Stimulated activated CD4-positive, alpha-beta T cell treated with anti-CD3 and anti-CD28 coated beads, Interleukin-12 subunit alpha, Interleukin-12 subunit beta, amount 100 ng/mL, for 48 hours (primary cell): Measurements from ENCODE around the gene MYBPC3.
"Not testable (repeated sequence)": the region's sequence is repeated elsewhere in the genome, so short reads cannot be mapped to it uniquely, and the experiment has no call there.

ENCODE experiments used
- DNase-seq, 3 donors: peaks; one replicate each; pipeline ENCODE4 v3.0.0-alpha.2; 2020; ENCODE audit warnings: low read depth in 2 of 3, low spot score in 1 of 3

Gene MYBPC3

DNA sequence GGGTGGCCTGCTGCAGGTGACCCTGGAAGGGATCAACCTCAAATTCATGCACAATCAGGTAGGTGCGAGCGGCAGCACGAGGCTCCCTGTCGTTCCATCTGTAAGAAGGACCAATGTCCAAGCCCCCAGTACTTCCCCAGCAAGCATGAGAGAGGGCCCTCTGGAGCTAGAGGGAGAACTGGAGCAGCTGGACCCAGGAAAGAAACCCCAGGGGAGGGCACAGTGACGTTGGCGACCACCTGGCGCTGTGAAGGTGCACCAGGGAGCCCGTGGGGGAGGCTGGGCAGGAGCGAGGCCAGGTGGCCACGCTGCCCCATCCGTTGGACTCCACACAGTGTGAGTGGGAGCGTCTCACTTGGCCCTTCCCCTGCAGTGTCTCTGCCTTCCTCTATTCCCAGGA lies 28.0 kb downstream of the MYBPC3 start:
- no peak for DNase-seq

DNA sequence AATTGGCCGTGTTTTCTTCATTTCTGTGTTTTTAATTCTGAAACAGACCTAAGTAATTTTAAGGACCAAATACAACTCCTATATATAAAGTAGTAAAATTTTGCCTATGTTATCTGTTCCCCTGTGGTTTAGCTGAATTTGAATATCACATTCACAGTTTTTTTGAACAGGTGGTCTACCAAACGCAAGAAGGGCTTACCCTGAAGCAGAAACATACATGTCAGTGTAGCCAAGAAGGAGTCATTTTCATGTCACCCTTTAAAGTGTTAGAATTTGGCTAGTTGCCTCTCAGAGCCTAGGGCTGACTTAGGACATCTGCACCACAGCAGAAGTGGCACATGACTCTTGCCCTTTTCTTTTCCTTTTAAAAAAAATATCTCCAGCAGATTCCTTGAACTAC lies 34.3 kb downstream of the MYBPC3 start:
- DNase-seq = no peak

DNA sequence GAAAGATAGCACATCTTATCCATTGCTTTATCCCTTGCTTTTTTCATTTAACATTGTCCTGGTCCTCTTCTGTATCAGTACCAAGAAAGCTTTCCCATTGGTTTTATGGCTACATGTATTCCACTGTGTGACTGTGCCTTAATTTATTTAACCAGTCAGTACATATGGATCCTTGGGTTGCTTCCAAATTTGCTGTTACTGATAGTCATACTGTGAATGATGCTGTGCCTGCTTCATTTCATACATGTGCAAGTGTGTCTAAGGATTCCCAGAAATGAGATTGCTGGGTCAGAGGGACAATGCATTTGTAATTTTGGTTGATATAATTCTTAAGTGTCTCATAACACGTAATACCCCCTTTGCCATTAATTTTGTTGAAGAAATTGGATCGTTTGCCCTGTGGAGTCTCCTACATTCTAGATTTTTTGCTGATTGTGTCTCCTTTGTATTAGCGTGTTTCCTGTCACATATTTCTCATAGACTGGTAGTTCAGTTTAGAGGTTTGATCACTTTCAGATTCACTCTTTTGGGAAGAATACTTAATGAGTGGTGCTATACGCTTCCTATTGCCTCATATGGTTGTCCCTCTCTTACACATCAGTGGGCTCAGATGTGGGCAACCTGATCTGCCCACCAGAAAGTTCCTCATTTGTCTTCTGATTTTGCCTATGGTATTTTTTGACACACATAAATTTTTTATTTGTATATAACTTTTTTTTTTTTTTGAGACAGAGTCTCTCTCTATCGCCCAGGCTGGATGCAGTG lies 35.3 kb downstream of the MYBPC3 start:
- no peak for DNase-seq

DNA sequence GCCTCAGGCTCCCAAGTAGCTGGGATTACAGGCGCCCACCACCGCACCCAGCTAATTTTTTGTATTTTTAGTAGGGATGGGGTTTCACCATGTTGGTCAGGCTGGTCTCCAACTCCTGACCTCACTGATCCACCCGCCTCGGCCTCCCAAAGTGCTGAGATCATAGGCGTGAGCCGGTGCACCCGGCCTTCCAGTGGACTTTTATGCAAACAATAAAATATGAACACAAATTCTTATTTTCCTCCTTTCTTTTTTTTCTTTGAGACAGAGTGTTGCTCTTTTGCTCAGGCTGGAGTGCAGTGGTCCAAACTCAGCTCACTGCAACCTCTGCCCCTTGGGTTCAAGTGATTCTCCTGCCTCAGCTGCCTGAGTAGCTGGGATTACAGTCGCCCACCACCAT lies 36.0 kb downstream of the MYBPC3 start:
- not testable (repeated sequence) for DNase-seq

DNA sequence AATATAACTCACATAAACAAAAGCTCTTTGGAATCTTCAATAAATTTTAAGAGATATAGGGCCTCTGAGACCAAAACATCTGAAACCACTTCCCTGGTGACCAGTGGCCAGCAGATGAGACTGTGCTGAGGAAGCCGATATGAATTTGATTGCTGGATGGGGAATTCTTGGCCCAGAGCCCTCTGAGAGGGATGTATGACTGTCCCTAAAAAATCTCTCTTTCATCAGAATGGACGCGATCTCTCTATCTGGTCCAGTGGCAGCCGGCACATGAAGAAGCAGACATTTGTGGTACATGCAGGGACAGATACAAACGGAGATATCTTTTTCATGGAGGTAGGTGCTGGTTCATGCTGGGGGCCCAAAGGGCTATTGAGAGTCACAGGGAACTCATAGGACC lies 37.5 kb downstream of the MYBPC3 start:
- no peak for DNase-seq

DNA sequence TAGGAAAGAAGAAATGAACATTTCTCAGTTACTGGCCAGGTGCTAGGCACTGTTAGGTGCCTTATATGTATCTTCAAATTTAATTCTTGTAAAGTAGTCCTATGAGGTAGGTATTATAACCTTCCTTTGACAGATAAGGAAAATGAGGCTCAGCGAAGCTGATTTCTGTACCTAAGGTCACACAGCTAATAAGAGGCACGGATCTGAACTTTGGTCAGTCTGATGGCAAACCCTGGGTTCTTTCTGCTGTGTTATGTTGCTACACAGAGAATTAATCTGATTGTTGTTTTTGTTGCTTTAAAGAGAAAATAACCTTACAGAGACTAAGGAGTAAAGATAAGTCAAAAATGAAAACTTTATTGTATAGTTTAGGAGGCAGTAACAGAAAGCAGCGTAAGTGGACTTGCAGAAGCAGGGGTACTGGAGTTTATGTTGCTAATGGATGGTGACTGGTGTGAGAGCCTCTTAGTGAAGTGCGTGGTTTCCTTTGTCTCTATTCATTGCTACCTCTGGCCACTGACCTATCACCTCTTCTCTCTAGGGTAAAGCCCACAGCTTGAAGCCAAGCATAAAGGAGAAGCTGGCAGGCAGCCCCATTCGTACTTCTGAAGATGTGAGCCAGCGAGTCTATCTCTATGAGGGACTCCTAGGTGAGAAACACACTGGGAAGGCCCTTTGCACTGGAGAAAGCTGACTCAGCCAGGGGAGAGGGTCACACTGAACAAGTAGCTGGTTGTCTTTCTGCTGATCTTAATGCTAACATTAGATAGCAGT lies 44.3 kb downstream of the MYBPC3 start:
- no peak for DNase-seq

DNA sequence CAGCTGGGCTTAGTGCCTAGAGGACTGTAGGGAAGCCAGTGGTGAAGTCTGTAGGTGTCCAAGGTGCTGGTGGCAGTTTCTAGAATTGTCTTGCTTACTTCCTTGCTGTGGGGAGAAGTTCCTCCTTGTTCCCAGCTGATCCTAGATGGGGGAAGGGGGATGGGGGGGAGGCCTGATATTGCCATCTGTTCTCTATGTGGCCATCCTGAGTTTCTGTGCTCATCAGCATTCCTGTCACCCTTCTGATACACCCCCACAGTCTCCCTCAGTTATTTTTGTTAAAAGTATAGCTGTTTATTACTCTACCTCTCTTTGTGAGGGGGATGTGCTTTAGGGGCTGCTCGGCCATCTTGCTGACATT lies 46.0 kb downstream of the MYBPC3 start:
- no peak for DNase-seq

DNA sequence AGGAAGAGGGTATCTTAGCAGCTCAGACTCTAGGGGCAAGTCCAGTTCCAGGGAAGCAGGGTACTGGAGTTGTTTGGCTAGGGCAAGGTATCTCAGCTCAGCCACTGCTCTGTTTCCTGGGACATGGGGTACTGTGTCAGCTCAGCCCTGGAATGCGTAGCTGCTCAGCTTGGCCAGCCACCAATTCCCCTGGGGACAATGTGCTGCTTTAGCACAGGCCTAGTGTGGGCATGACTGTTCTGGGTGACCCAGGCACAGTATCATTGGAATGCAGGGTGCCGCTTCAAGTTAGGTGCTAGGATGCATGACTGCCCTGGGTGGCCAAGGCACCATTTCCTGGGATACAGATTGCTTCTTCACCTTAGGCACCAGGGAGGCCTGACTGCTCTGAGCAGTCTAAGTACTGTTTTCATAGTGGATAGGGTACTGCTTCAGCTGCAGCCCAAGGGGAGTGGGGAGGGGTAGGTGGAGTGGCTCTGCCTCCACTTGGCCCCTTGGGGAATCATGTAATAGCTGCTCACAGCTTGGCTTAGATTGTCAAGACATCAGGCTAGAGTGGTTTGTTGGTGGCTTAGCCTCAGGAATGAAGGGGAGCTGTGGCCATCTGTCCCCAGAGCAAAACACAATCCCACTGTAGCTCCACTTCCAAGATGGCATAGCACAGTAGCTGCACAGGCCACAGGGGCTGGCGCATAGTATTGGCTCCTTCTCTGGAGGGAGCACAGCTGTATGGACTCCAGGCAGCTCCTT lies 46.6 kb downstream of the MYBPC3 start:
- DNase-seq = no peak

DNA sequence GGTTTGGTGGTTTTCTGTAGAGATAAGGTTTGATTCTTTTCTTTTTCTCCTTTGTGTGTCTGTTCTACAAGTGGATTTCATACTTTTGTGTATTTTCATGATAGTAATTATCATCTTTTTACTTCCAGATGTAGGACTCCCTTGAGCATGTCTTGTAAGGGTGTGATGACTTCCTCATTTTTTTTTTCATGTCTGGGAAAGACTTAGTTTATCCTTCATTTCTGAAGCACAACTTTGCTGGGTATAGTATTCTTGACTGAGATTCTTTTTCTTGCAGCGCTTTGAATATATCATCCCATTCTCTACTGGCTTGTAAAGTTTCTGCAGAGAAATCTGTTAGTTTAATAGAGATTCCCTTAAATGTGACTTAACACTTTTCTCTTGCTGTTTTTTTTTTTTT lies 49.6 kb downstream of the MYBPC3 start:
- no peak for DNase-seq

DNA sequence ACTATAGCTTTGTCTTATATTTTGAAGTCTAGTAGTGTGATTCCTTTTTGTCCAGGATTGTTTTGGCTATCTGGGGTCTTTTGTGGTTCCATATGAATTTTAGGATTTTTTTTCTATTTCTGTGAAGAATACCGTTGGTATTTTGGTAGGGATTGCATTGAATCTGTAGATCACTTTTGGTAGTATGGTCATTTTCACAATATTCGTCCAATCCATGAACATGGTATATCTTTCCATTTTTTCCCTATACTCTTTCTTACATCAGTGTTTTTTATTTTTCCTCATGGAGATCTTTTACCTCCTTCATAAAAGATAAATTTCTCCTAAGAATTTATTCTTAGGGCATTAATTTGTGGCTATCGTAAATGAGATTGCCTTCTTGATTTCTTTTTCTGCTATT lies 53.4 kb downstream of the MYBPC3 start:
- DNase-seq = no peak

DNA sequence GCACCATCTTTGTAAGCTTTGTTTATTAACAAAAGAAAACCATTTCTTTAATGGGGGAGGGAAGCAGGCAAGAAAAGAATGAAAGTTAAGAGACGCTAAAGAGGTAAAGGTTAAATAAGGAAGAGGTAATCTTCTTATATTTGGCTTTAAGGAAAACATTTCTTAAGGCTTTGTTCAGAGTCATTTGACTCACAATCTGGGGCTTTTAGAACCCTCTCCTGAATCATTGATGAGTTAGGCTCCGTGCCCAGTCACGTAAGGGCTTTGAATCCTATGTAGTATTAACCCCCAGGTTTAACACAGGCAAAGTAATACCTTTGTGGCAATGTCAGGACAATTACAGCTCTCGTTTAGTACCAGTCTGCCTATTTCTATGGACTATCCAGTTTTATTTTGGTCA lies 56.5 kb downstream of the MYBPC3 start:
- DNase-seq = no peak

DNA sequence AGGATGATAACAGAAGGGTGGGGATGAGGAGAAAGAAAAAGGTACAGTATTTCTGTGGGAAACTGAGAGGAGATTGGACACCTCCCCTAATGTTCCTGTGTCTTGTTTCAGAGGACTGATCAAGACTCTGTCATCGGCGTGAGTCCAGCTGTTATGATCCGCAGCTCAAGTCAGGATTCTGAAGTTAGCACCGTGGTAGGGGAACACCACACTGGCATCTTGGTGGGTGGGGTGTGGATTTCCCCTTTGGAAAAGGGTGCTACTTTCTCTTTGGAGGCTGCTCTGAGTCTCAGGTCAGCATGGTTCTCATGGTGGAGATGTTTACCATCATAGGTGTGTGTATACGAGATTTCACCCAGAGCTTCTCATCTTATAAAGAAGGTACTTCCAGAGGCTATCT lies 57.1 kb downstream of the MYBPC3 start:
- DNase-seq = no peak

DNA sequence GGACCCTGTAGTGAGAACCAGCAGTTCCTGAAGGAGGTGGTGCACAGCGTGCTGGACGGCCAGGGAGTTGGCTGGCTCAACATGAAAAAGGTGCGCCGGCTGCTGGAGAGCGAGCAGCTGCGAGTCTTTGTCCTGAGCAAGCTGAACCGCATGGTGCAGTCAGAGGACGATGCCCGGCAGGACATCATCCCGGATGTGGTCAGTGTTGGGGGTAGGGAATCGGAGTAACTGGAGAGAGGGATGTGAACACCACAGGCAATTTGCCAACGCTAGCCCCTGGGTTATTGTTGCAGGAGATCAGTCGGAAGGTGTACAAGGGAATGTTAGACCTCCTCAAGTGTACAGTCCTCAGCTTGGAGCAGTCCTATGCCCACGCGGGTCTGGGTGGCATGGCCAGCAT lies 62.6 kb downstream of the MYBPC3 start:
- no peak for DNase-seq

DNA sequence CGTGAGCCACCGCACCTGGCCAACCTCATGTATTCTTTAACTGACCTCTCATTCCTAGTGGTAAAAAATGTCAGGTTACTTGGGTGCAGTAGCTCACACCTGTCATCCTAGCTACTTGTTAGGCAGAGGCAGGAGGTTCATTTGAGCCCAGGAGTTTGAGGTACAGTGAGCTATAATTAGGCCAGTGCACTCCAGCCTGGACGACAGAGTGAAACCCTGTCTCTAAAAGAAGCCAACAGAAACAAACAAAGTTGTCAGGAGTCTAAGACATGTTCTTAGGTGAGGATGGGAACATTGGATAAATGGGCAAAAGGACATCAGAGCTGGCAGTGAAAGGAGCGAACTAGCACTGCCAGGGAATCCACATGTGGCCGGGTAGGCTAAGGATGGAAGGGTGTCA lies 64.4 kb downstream of the MYBPC3 start:
- DNase-seq = no peak

DNA sequence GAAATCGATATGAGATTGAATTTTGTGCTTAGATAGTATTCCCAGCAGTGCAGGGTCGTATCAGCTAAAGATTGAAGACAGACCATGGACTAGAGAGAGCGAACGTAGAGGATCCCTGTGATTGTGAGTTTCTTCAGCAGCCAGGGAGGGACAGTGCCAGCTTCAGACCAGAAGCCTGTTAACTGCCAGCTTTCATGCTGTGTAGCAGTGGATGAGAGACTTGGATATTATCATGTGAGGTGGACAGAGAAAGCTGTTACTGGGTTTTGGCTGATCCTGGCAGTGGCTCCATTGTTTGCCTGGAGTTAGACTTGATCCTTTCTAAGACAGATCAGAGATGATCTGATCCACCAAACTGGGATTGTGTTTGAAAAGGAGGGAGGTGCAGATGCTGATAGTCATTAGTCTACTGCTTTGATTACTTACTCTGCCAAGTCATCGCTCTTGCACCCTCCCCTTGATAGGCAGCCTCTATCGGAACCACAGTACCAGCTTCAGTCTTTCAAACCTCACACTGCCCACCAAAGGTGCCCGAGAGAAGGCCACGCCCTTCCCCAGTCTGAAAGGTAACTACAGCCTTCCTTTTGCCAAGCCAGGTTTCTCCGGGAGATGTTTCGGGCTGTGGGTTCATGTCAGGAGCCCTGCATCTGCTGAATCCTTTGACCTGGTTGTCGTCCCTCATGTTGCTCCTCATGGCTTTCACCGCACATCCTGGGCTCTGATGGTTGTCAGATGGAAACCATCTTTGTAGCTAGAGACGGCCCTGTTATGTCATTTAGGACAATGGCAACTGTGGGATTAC lies 66.3 kb downstream of the MYBPC3 start:
- DNase-seq = no peak

DNA sequence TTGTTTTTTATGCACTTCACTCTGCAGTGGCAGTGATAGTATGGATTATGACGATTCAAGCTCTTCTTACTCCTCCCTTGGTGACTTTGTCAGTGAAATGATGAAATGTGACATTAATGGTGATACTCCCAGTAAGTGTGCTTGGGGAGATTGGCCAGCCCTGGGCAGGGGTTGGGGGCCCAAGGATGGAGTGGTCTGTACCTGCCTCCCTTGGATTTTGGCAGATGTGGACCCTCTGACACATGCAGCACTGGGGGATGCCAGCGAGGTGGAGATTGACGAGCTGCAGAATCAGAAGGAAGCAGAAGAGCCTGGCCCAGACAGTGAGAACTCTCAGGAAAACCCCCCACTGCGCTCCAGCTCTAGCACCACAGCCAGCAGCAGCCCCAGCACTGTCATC lies 68.4 kb downstream of the MYBPC3 start:
- DNase-seq = no peak

DNA sequence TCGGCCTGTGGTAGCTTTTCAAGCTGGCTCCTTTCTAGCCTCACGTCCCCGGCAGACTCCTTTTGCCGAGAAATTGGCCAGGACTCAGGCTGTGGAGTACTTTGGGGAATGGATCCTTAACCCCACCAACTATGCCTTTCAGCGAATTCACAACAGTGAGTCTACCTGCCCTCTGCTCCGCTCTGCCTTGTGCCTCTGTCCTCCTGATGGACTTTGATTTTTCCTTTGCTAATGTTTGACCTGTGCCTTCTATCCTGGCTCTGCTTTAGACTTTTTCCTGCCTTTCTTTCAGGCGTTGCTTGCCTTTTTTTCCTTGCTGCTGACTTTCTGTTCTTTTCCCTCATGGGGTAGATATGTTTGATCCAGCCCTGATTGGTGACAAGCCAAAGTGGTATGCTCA lies 70.0 kb downstream of the MYBPC3 start:
- no peak for DNase-seq
